ENCODE results near the gene SERPINH1.
"Not testable (repeated sequence)": the region's sequence is repeated elsewhere in the genome, so short reads cannot be mapped to it uniquely, and the experiment has no call there.

Gene SERPINH1

DNA sequence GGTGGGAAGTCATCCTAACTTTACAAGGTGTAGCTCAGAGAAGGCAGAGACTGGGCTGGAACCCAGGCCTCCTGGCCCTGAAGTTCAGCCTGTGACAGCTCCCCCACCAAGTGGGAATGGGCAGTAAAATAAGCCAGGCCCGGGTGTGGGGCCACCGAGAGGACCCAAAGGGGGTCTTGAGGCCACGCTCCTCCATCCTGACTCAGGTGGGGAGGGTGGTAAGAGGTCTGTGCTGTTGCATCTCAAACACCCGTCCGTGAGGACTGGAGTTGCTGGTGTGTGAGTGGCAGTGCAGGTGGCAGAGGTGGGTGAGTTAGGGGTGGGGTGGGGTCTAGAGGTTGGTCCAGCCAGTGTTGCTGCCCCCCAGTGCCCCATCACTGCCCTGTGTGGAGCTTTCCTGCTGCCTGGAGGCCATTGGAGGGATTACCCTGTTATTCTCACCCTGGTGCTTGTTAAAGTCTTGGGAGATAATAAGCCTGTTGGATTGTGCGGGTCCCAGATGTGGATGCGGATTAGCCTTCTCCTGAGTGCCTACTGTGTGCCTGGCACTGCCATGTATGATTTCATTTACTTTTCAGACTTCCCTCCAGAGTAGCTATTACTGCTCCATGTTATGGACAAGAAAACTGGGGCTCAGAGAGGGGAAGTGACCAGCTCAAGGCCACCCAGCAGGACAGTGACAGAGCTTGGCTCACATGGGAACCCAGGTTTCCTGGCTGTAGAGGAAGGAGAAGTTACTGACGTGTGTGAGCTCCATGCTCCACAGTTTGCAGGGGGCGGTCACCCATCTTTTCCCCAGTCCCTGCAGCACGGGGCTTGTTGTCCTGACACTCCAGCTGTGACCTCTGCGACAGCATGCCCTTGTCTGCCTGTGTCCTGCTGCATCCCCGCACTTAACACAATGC, 12.9 kb downstream of the SERPINH1 start:
- no peak for DNase-seq (ENCODE audit: low read depth in 2 of 2)

DNA sequence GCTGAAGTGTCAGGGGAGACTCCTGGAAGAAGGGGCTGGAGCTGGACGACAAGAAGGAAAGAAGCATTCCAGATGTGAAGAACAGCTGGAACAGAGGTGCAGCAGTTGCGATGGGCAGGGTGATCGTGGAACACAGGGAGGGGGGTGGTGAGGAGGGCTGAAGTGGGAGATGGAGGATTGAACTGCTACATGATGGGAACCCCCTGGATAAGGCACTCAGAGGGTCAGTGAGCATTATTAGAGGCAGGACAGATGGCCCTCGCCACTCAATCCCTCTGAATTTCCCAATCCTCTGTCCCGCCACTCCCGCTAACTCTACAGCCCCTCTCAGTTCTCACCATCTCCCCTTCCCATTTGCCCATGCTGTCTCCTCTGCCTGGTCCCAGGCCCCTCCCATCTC, 14.0 kb downstream of the SERPINH1 start:
- no peak for DNase-seq (ENCODE audit: low read depth in 2 of 2)

DNA sequence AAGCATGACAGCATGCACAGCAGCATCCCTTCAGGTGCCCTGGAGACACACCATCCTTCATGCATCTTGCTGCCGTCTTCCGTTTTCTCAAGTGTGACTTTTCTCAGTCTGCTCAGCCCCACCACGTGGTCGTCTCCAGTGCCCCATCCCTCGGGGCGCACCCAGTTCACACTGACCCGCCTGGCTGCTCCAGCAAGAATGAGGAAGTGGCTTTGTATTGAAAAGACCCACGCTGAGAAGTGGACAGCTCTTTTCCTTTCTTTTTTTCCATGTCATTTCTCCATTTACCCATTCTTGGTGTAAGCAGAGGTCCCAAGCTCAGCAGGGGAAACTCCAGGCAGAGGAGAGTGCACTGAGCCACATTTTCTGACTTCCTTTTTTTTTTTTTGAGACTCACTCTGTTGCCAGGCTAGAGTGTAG, 14.5 kb downstream of the SERPINH1 start:
- DNase-seq (ENCODE audit: low read depth in 2 of 2): no peak

DNA sequence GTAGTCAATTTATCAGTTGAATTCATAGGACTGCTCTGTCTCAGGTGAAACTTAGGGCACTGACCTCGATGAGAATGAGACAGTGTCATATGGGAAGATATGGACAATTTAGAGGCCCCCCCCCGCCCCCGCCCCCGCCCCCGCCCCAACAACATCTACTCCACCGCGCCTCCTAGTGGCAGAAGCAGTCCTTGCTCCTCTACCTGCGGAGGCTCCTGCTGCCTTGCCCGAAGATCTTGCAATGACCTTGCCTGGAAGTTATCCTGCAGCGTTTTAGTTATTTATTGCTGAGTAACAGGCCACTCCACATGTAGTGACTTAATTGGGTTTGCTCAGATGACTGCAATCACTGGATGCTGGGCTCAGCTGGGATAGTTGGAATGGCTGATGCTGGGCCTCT, 15.2 kb downstream of the SERPINH1 start:
- peak; percentile 48 to 56 for DNase-seq (ENCODE audit: low read depth in 2 of 2)

DNA sequence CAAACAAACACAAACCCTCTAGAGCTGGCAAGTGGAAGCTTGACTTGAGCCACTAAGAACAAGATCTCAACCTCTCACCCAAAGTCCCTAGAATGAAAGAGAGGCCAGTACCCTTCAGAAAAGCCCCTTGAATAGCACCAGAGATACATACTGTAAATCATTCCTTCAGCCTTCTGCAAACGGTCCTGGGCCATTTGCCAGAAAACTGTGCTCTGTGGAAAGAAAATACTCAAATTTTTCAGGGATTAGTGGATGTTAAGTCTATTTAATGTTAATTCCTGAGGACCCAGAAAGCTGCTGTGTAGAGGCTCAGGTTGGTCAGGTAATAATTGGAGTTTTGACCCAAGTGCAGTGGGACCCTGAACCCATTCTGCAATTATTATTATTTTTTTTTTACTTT, 16.9 kb downstream of the SERPINH1 start:
- no peak for DNase-seq (ENCODE audit: low read depth in 2 of 2)

- no peak for DNase-seq (ENCODE audit: low read depth in 2 of 2)
Observed at GRCh38 chr11:75579841-75580240, 17.8 kb downstream of the SERPINH1 start.

GRCh38 chr11:75582506-75582894, 20.4 kb downstream of the SERPINH1 start:
- DNase-seq (ENCODE audit: low read depth in 2 of 2): no peak

DNA sequence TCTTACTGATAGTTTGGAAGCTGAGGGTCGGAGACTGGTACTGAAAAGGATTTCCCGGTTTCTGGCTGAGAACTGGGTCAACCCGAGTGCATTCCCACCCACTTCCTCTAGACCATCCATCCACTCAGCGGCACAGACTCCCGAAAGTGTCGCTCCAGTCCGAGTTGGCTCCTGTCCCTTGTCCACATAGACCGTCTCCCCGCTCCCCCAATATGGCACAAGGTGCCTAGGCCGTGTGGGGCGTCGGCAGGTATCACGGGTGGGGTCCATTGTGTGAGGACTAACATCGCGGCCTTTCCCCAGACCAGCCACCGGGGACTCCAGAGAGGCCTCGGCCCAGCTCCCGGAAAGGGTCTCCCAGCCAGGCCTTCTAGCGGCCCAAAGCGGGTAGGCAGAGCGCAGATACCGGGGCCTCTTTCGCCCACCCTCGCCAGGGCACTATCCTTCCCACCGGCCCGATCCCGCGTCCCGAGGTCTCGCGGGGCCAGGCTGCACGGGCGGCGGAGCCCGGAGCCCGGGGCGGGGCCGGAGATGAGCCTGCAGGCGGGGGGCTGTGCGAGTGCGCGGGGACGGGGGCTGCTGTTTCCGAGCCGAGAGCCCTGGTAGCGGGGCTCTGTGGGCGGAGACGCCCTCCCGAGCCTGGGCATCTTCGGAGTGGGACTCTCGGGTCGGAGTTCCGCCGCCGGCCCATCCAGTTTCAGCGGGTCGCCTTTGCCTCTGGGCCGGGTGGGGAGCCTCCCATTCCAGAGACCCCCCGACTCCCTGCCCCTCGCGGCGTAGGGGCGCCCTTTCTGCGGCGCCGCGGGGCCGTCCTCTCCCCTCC, 21.1 kb downstream of the SERPINH1 start:
- peak in 1 of 2 donors; percentile 40 for DNase-seq (ENCODE audit: low read depth in 2 of 2)

GRCh38 chr11:75583718-75584658, 21.9 kb downstream of the SERPINH1 start:
- no peak for DNase-seq (ENCODE audit: low read depth in 2 of 2)

- DNase-seq (ENCODE audit: low read depth in 2 of 2): not testable (repeated sequence)
Observed at GRCh38 chr11:75584659-75585292, 22.7 kb downstream of the SERPINH1 start.

GRCh38 chr11:75585293-75585670, 23.2 kb downstream of the SERPINH1 start:
- DNase-seq (ENCODE audit: low read depth in 2 of 2): no peak

GRCh38 chr11:75586395-75586794, 24.3 kb downstream of the SERPINH1 start:
- no peak for DNase-seq (ENCODE audit: low read depth in 2 of 2)

DNA sequence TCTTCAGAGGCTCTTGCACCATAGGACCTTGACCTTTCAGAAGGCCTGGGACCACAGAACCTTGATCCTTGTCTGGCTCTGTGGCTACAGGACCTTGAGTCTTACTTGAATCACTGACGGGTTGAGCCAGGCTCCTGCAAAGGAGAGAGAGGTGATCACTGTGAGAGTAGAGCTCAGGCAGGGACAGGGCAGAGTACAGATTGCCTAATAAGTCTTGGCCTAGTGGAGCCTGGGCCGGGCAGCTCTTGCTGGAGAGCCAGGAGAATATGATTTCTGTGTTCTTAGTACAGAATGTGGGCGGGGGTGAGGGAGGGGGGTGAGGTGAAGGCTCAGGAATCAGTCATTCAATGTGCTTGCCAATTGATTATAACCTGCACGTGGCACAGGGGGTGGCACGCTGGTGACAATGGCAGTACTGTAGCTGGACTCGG, 26.0 kb downstream of the SERPINH1 start:
- DNase-seq (ENCODE audit: low read depth in 2 of 2): no peak

- DNase-seq (ENCODE audit: low read depth in 2 of 2): no peak
Observed at GRCh38 chr11:75589051-75589450, 27.0 kb downstream of the SERPINH1 start.

DNA sequence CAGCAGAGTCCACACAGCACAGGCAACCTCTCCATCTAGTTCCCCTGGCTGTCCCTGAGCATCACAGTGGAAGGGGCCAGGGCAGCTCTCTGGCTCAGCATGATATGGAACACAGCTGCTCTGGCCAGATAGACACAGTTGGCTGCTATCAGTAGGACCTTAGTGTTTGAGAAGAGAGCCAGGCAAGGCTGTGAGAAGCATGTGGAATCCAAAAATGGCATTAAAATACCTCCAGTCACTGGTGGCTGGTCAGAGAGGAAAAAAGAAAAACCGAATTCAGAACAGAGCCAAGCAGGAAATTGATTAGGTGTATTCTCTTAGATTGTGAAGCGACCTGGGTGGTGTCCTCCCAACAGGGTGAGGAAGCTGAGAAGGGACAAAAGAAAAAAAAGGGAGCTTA, 27.9 kb downstream of the SERPINH1 start:
- DNase-seq (ENCODE audit: low read depth in 2 of 2): no peak

- no peak for DNase-seq (ENCODE audit: low read depth in 2 of 2)
Observed at GRCh38 chr11:75591371-75591770, 29.3 kb downstream of the SERPINH1 start.

DNA sequence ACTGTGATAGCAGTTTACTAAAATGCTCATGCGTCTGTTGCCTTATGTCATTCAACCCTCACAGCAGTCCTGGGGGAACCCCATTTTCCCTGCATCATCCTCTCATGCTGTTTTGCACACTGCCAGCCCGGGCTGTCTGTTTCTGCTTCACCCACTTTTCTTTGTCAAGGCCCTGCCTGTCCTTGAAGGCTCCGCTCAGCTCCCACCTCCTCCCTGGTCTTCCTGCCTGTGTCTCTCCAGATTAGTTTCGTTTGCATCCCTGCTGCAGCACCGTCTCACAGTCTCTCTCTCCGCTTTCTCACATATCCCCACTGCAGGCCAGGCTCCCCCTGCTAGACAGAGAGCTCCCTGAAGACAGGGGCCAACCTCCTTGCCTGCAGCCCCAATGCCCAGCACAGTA, 29.9 kb downstream of the SERPINH1 start:
- no peak for DNase-seq (ENCODE audit: low read depth in 2 of 2)

- DNase-seq (ENCODE audit: low read depth in 2 of 2): no peak
Observed at GRCh38 chr11:75592715-75593114, 30.7 kb downstream of the SERPINH1 start.

GRCh38 chr11:75593286-75593915, 31.3 kb downstream of the SERPINH1 start:
- DNase-seq (ENCODE audit: low read depth in 2 of 2): no peak

DNA sequence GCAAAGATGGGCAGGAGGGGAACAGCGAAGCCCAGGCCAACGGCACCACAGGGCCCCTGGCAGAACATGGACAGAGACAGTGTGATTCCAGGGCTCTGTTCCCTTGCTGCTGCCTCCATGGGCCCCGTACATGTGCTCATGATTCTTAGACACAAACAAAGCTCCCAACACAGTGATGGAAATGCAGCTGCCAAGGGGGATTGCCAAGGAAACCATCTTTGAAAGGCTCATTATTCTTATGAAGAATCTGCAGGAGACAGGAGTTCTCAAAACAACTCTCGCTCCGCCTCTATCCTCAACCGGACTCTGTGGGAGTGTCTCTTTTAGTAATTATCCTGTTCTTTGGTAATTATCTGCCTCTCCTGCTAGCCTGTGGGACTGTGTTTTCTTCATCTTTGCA, 32.2 kb downstream of the SERPINH1 start:
- no peak for DNase-seq (ENCODE audit: low read depth in 2 of 2)

DNA sequence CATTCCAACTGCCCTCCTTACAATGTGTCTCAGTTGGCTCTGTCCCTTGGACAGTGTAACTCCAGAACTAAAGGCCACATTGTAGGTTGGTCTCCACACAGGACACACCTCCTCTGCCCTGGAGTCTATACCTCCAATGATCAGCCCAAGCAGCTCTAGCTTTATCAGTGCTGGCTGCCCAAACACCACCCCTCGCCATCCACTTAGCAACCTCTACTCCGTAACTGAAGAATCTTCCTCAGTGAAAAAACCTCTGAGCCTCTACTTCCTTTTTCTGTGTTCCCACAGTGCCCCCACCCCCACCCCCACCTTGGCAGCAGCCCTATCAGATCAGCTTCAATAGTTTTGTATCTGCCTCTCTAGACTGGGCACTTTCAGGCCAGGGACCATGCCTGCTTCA, 33.4 kb downstream of the SERPINH1 start:
- DNase-seq (ENCODE audit: low read depth in 2 of 2): no peak

All from activated CD4-positive, alpha-beta T cell treated with anti-CD3 and anti-CD28 coated beads for 24 hours (primary cell).